Parathyroid adenoma (tissue), 2 donors: Measurements from ENCODE around the gene CACUL1.
"Not testable (repeated sequence)": the region's sequence is repeated elsewhere in the genome, so short reads cannot be mapped to it uniquely, and the experiment has no call there.

Experiments
- H2AFZ ChIP-seq: fragments of 300-600 bp; sonication (generic); one replicate; pipeline ENCODE4 v1.7.0; 2017; ENCODE audit warnings: antibody characterized with exemption, mild to moderate bottlenecking
- H3K27ac ChIP-seq: fragments of 300-600 bp; sonication (generic); one replicate; pipeline ENCODE4 v1.7.0; 2017
- H3K27me3 ChIP-seq: fragments of 300-600 bp; sonication (generic); one replicate; pipeline ENCODE4 v1.7.0; 2017; ENCODE audit warnings: low read length; ENCODE audit not compliant: control insufficient read depth, insufficient read depth
- H3K36me3 ChIP-seq: fragments of 300-600 bp; sonication (generic); one replicate; pipeline ENCODE4 v1.7.0; 2017; ENCODE audit warnings: low read length; ENCODE audit not compliant: control insufficient read depth, insufficient read depth
- H3K4me1 ChIP-seq: fragments of 300-600 bp; sonication (generic); one replicate; pipeline ENCODE4 v1.7.0; 2017; ENCODE audit warnings: control low read depth
- H3K4me2 ChIP-seq: fragments of 300-600 bp; sonication (generic); one replicate; pipeline ENCODE4 v1.7.0; 2017; ENCODE audit warnings: low read length
- H3K4me3 ChIP-seq: fragments of 300-600 bp; sonication (generic); one replicate; pipeline ENCODE4 v1.7.0; 2017; ENCODE audit warnings: low read depth, low read length
- H3K79me2 ChIP-seq: fragments of 300-600 bp; sonication (generic); one replicate; pipeline ENCODE4 v1.7.0; 2017; ENCODE audit warnings: control low read depth
- H3K9ac ChIP-seq: fragments of 300-600 bp; sonication (generic); one replicate; pipeline ENCODE4 v1.7.0; 2017; ENCODE audit warnings: mild to moderate bottlenecking
- H3K9me3 ChIP-seq: fragments of 300-600 bp; sonication (generic); one replicate; pipeline ENCODE4 v1.7.0; 2017; ENCODE audit warnings: low read length; ENCODE audit not compliant: control insufficient read depth
- CTCF ChIP-seq: fragments of 300-600 bp; sonication (generic); IDR thresholded peaks from one replicate; pipeline ENCODE4 v1.7.0; 2017; ENCODE audit warnings: antibody characterized with exemption, mild to moderate bottlenecking
- donor health status: primary hyperparathyroidism.

The CACUL1 gene

GRCh38 chr10:118666350-118666749, 88.4 kb downstream of the CACUL1 start:
- H3K4me3 ChIP-seq: no peak overlapping the region
- TF ChIP-seq CTCF: no peak

GRCh38 chr10:118664321-118664720, 90.4 kb downstream of the CACUL1 start:
- H3K9me3 ChIP-seq: no peaks in the 10 kb centered on the region
- no peaks in the 10 kb centered on the region for H3K36me3 ChIP-seq
- no peak overlapping the region for H3K27ac ChIP-seq
- H3K79me2 ChIP-seq: no peaks in the 10 kb centered on the region
- no peaks in the 10 kb centered on the region for H3K27me3 ChIP-seq
- no peak overlapping the region for H2AFZ ChIP-seq
- H3K4me2 ChIP-seq: no peak overlapping the region
- H3K4me1 ChIP-seq: peaks cover 7% of the 10 kb centered on the region
- H3K9ac ChIP-seq: no peak overlapping the region
- no peak for TF ChIP-seq CTCF
- no peak overlapping the region for H3K4me3 ChIP-seq

More at GRCh38 chr10:118666350-118666749, 88.4 kb downstream of the CACUL1 start:
- H3K36me3 ChIP-seq: no peaks in the 10 kb centered on the region
- H2AFZ ChIP-seq: no peak overlapping the region
- H3K4me1 ChIP-seq: peaks cover 8% of the 10 kb centered on the region
- H3K4me2 ChIP-seq: no peak overlapping the region
- no peak overlapping the region for H3K27ac ChIP-seq
- no peaks in the 10 kb centered on the region for H3K79me2 ChIP-seq
- H3K27me3 ChIP-seq: no peaks in the 10 kb centered on the region
- no peaks in the 10 kb centered on the region for H3K9me3 ChIP-seq
- H3K9ac ChIP-seq: no peak overlapping the region

GRCh38 chr10:118663176-118663575, 91.6 kb downstream of the CACUL1 start:
- Histone ChIP-seq H3K4me3 (no peak overlapping the region), H3K27me3 (no peaks in the 10 kb centered on the region), H3K9ac (no peak overlapping the region), H3K4me2 (no peak overlapping the region), H3K27ac (no peak overlapping the region), H3K4me1 (no peaks in the 10 kb centered on the region), H3K9me3 (no peaks in the 10 kb centered on the region), H2AFZ (no peak overlapping the region), H3K36me3 (no peaks in the 10 kb centered on the region), H3K79me2 (no peaks in the 10 kb centered on the region)
- TF ChIP-seq CTCF: no peak

- TF ChIP-seq CTCF: no peak
- Histone ChIP-seq H3K79me2 (no peaks in the 10 kb centered on the region), H3K4me2 (no peak overlapping the region), H3K36me3 (no peaks in the 10 kb centered on the region), H3K27ac (no peak overlapping the region), H3K4me1 (no peaks in the 10 kb centered on the region), H3K27me3 (no peaks in the 10 kb centered on the region), H3K9ac (no peak overlapping the region), H2AFZ (no peak overlapping the region), H3K9me3 (no peaks in the 10 kb centered on the region), H3K4me3 (no peak overlapping the region)
Observed at GRCh38 chr10:118662228-118663035, 92.3 kb downstream of the CACUL1 start.

GRCh38 chr10:118658762-118659161, 96.0 kb downstream of the CACUL1 start:
- no peaks in the 10 kb centered on the region for H3K4me1 ChIP-seq
- no peaks in the 10 kb centered on the region for H3K27me3 ChIP-seq
- TF ChIP-seq CTCF: no peak
- H3K9me3 ChIP-seq: no peaks in the 10 kb centered on the region
- no peak overlapping the region for H3K9ac ChIP-seq
- H2AFZ ChIP-seq: no peak overlapping the region
- H3K36me3 ChIP-seq: no peaks in the 10 kb centered on the region
- H3K4me2 ChIP-seq: no peak overlapping the region
- no peak overlapping the region for H3K27ac ChIP-seq
- no peak overlapping the region for H3K4me3 ChIP-seq
- H3K79me2 ChIP-seq: no peaks in the 10 kb centered on the region

GRCh38 chr10:118658168-118658567, 96.6 kb downstream of the CACUL1 start:
- not testable (repeated sequence) for H3K4me3 ChIP-seq, H3K4me1 ChIP-seq, H3K36me3 ChIP-seq, H3K27me3 ChIP-seq, H3K9me3 ChIP-seq, H3K9ac ChIP-seq, H3K79me2 ChIP-seq, H2AFZ ChIP-seq, H3K4me2 ChIP-seq, H3K27ac ChIP-seq

- H3K4me1 ChIP-seq, H3K27ac ChIP-seq, H3K4me2 ChIP-seq, H3K9ac ChIP-seq, H3K79me2 ChIP-seq, H3K36me3 ChIP-seq, H3K27me3 ChIP-seq, H3K4me3 ChIP-seq, H3K9me3 ChIP-seq, H2AFZ ChIP-seq: not testable (repeated sequence)
Observed at GRCh38 chr10:118645294-118645693, 109.5 kb downstream of the CACUL1 start.
